LNCaP clone FGC (cell line): ENCODE results near the gene MIPOL1.
A peak's percentile ranks its signal among the peaks of the same experiment; 100 is the strongest.

Experiments
- DNase-seq: peaks from one replicate; pipeline ENCODE4 v3.0.0-alpha.2; 2011; ENCODE audit warnings: low read depth
- H3K4me3 ChIP-seq: 2 replicates; pipeline ENCODE4 v1.5.1; 2011; ENCODE audit warnings: mild to moderate bottlenecking, low read depth, low read length, control low read depth
- CTCF ChIP-seq: IDR thresholded peaks from 2 replicates; pipeline ENCODE4 v1.5.1; 2012; ENCODE audit warnings: mild to moderate bottlenecking; ENCODE audit not compliant: control insufficient read depth, insufficient read depth; ENCODE audit errors: extremely low read depth

Gene MIPOL1

DNA sequence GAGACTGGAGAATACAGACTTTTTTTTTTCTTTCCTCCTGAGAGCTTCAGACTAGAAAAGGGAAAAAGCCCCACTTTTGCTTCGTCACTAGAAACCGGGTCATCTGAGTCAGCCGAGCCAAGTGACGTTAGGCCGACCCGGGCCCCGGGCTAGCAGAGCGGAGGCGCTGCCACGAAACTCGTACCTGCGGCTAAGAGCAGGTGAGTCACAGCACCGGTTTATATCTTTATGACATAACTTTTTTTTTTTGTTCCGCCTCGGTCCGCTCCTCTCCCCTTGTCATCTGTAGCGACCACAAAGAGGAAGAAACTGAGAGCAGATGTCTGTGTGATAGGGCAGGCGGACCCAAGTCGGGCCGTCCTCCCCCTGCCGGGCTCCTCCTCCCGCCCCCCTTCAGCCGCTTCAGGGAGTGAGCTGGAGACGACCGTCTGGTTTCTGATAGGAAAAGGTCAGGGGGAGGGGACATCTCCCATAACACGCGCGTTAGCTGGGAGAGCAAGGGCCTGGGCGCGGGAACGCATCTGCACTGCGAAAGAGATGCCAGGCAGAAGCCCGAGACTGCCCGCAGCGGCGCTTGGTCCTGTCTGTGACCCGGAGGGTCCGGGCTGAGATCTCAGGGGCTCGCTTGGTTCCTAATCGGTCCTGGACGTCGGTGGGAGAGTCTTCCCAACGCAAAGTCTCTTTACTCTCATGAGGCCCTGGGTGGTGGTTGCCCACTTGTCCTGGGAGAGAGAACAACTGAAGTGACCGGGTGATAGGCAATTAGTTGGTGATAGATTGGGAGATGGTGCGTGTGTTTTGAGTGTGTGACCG is 398.3 kb downstream of the MIPOL1 start:
- H3K4me3 ChIP-seq: peak overlapping the region; percentile 69
- DNase-seq: peak; percentile 77
- TF ChIP-seq CTCF: no peak

DNA sequence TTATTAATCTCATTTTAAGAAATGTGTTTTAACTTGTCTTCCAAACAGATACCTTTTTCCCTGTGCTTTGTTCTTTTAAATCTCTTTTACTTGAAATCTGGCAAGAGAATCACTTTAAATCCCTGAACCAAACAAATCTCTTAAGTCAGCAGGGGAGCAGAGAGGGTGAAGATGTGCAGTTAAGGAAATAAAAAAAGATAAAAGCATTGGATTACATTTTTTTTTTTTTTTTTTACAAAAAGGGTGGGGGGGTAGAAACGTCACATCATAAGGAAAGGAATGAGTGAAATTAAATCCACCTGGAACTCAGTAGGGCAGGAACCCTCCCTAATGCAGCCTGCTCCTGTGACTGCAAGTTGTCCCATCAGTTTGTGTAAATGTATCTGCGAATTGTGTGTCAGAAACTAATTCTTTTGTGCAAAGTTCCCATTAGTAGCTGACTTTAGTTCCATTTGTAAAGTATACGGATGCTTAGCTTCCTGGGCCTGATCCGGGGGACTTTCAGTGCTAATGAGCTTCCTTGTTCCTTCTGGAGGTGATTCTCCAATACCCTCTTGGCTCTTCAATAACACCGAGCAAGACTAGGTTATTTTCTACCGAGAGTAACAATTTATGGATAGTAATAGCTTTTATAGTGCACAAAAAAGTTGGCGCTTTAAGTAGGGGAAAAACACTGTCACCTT is 399.2 kb downstream of the MIPOL1 start:
- no peak for DNase-seq
- peak overlapping the region; percentile 69 for H3K4me3 ChIP-seq
- TF ChIP-seq CTCF: no peak

DNA sequence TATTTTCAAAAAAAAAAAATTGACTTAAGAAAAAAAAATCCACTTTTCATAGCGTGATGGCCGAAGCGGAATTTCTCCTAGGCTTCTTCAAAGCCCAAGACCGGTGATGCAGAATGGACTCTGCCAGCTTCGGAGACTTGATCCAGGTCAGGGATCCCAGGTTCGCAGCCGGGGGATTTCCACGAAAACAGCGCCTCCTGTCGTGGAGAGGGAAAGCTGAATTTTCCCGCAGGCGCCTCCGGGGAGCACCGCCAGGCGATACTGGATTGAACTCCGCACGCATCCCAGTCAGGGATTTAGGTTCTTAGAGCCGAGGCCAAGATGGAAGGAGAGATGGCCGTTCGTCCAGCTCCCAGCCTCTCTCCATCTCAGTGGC is 399.8 kb downstream of the MIPOL1 start:
- peak overlapping the region; percentile 69 for H3K4me3 ChIP-seq
- peak; percentile 41 for TF ChIP-seq CTCF
- no peak for DNase-seq

DNA sequence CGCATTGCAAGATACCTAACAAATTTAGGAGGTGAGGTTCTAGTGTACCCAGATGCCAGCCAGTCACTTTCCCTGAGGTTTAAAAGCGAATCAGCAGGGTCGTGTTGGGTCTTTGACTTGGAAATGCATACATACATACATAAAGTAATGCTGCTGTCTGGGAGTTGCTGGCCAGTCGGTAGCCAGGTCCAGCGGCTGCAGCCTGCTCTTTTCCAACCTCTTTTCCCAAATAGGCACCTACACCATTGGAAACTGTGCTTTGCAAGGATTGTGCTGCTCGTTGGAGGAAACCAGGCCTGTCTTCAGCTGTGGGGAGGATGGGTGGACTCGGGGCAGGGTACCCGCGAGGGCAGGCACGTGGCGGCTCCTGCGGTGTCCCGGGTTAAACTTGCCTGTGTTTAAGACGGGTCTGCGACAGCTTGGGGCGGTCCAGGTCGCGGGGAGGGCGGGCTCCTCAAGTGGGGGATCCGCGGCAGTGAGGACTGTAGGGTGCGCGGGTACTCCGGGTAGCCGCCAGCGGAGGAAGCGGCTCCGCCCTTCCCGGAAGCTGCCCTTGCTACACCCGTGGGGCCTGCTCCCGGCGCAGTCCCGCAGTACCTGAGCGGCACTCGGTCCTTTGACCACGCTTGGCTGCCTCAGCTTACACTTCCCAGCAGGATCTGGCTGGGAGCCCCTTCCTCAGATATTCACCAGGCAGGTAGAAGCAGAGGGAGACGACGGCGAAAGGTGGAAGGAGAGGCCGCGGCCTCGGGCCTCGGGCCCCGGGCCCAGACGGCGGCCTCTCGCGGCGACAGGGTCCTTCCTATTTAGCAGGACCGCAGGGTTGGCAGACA is 400.4 kb downstream of the MIPOL1 start:
- peak overlapping the region; percentile 69 for H3K4me3 ChIP-seq
- no peak for DNase-seq
- TF ChIP-seq CTCF: no peak

- no peak for DNase-seq
- peak overlapping the region; percentile 69 for H3K4me3 ChIP-seq
- no peak for TF ChIP-seq CTCF
Observed at GRCh38 chr14:37598747-37599506, 401.2 kb downstream of the MIPOL1 start.
